Sigmoid colon (tissue), 4 donors: ENCODE measurements around the gene TMEM109.

Experiments used
- CTCF ChIP-seq, 4 experiments: fragments of 450-650 bp in 3 of 4; fragments of 200-600 bp in 1 of 4; IDR thresholded peaks; one replicate each; pipeline ENCODE4 v1.5.1; 2016 to 2019; ENCODE audit warnings: antibody characterized with exemption in 4 of 4, mild to moderate bottlenecking in 3 of 4, moderate library complexity in 2 of 4
- POLR2A ChIP-seq, 2 donors: fragments of 450-650 bp; IDR thresholded peaks; one replicate each; pipeline ENCODE4 v1.6.1; 2016; ENCODE audit warnings: antibody characterized with exemption in 2 of 2, mild to moderate bottlenecking in 2 of 2, moderate library complexity in 2 of 2
- POLR2AphosphoS5 ChIP-seq, 4 donors: sonication (generic); formaldehyde crosslinking; IDR thresholded peaks; one replicate each; pipeline ENCODE4 v1.6.1; 2017; ENCODE audit warnings: antibody characterized with exemption in 4 of 4

GRCh38 chr11:60921259-60921658, 7.3 kb downstream of the TMEM109 start:
- TF ChIP-seq POLR2A (IDR thresholded peaks at IDR 0.05) (no peak), CTCF (IDR thresholded peaks at IDR 0.05) (no peak), POLR2AphosphoS5 (IDR thresholded peaks at IDR 0.05) (no peak)
